Measurements from ENCODE around the gene DOK1.

DOK1 gene

DNA sequence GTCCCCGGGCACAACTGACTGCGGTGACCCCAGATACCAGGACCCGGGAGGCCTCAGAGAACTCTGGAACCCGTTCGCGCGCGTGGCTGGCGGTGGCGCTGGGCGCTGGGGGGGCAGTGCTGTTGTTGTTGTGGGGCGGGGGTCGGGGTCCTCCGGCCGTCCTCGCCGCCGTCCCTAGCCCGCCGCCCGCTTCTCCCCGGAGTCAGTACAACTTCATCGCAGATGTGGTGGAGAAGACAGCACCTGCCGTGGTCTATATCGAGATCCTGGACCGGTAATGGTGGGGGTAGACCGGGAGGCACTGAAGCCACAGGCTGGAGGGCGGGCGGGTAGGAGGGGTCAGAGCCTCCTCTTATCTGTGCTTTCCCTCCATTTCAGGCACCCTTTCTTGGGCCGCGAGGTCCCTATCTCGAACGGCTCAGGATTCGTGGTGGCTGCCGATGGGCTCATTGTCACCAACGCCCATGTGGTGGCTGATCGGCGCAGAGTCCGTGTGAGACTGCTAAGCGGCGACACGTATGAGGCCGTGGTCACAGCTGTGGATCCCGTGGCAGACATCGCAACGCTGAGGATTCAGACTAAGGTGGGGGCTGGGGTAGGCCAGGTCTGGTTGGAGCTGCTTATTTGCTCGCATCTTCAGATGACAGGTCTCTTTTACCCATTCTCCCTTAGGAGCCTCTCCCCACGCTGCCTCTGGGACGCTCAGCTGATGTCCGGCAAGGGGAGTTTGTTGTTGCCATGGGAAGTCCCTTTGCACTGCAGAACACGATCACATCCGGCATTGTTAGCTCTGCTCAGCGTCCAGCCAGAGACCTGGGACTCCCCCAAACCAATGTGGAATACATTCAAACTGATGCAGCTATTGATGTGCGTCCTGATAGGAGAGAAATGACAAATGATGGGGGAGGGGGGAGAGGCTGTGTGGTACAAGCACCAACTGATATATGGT, 24.0 kb upstream of the DOK1 start:
- peaks cover 27% of the 10 kb centered on the region for H3K4me1 ChIP-seq (ENCODE audit: insufficient read depth, low read length)
- peak overlapping the region; percentile 62 for H2AFZ ChIP-seq (ENCODE audit: low read depth, low read length)
- no peaks in the 10 kb centered on the region for H3K27me3 ChIP-seq (ENCODE audit: insufficient read depth, low read length)
- H3K36me3 ChIP-seq (ENCODE audit: insufficient read depth, low read length) = peaks cover 49% of the 10 kb centered on the region
- H3K4me3 ChIP-seq (ENCODE audit: low read length) = peak overlapping the region; percentile 82
- H3K9me3 ChIP-seq (ENCODE audit: low read length) = no peaks in the 10 kb centered on the region

DNA sequence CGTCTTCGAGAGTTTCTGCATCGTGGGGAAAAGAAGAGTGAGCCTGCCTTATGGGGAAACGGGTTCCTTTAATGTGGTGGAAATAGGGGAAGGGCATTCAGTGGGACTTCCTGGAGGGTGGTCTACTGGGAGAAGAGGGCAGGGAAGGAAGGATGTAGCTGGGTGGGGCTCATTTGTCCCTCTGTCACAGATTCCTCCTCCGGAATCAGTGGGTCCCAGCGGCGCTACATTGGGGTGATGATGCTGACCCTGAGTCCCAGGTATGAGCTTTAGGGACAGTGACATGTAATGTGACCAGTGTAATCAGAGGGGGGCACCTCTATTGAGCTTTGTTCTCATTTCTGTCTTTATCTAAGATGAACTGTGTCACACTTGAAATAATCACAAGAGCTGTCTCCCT, 22.9 kb upstream of the DOK1 start:
- peaks cover 27% of the 10 kb centered on the region for H3K4me1 ChIP-seq (ENCODE audit: insufficient read depth, low read length)
- peaks cover 38% of the 10 kb centered on the region for H3K36me3 ChIP-seq (ENCODE audit: insufficient read depth, low read length)
- H2AFZ ChIP-seq (ENCODE audit: low read depth, low read length) = no peak overlapping the region
- no peaks in the 10 kb centered on the region for H3K27me3 ChIP-seq (ENCODE audit: insufficient read depth, low read length)
- no peak overlapping the region for H3K4me3 ChIP-seq (ENCODE audit: low read length)
- H3K9me3 ChIP-seq (ENCODE audit: low read length) = no peaks in the 10 kb centered on the region

DNA sequence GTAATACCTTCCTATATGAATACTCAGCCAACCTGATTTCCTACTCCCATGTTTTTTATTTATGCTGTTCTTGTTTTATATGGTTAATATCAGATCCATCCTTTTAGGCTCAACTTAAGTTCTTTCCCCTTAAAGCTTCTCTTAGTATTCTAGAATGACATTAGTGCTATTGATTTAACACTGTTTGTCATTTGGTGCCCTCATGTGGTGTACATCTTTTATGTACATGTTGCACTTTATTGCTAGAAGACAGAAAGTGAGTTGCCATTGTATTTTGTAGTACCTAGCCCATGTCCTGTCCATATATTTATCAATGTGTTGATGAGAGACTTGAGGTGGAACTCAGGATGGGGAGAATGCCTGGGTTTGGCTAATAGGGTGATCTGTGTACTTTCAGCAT, 22.3 kb upstream of the DOK1 start:
- Histone ChIP-seq H3K9me3 (ENCODE audit: low read length) (no peaks in the 10 kb centered on the region), H3K4me3 (ENCODE audit: low read length) (no peak overlapping the region), H3K27me3 (ENCODE audit: insufficient read depth, low read length) (no peaks in the 10 kb centered on the region), H2AFZ (ENCODE audit: low read depth, low read length) (no peak overlapping the region), H3K4me1 (ENCODE audit: insufficient read depth, low read length) (peaks cover 27% of the 10 kb centered on the region), H3K36me3 (ENCODE audit: insufficient read depth, low read length) (peaks cover 32% of the 10 kb centered on the region)

DNA sequence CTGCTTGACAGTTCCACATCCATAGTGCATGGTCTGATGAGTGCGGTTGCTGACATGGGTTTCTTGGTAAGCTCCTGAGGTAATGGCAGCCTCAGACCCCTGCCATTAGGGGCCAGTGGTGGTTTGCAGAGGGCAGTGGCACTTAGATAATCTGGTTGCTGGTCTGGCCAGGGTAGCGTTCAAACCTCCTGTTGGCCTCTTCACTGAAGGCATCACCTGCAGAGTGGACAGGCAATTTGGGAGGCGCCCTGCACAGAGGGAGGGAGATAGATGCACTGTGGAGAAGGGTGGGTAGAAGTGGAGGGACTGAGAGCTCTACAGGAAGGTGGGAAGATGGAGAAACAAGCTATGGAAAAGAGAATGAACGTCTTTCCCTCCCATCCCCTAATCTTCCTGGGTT, 21.1 kb upstream of the DOK1 start:
- H3K36me3 ChIP-seq (ENCODE audit: insufficient read depth, low read length) = peaks cover 22% of the 10 kb centered on the region

DNA sequence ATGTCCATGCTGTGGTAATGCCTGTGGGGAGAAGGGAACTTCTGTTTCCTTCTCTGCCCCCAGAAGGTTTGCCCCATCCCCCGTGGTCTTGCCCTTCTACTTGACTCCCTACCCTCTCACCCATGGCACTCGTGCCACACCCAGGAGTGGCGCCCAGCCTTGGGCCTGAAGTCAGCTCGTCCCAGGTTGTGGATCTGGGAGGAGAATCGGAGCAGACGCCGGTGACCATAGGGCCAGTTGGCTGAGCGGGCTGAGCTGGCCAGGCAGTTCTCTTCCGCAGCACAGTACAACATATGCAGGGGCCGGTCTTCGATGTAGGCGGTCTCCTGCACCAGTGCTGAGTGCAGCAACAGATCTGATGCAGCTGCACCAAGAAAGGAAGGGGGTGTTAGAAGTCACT, 20.1 kb upstream of the DOK1 start:
- Histone ChIP-seq H3K4me1 (ENCODE audit: insufficient read depth, low read length) (peaks cover 15% of the 10 kb centered on the region), H3K36me3 (ENCODE audit: insufficient read depth, low read length) (peaks cover 22% of the 10 kb centered on the region), H2AFZ (ENCODE audit: low read depth, low read length) (no peak overlapping the region), H3K9me3 (ENCODE audit: low read length) (no peaks in the 10 kb centered on the region), H3K27me3 (ENCODE audit: insufficient read depth, low read length) (no peaks in the 10 kb centered on the region), H3K4me3 (ENCODE audit: low read length) (no peak overlapping the region)

More for the DNA sequence above, 21.1 kb upstream of the DOK1 start:
- no peaks in the 10 kb centered on the region for H3K9me3 ChIP-seq (ENCODE audit: low read length)
- H3K4me1 ChIP-seq (ENCODE audit: insufficient read depth, low read length) = peaks cover 23% of the 10 kb centered on the region
- no peak overlapping the region for H3K4me3 ChIP-seq (ENCODE audit: low read length)
- H3K27me3 ChIP-seq (ENCODE audit: insufficient read depth, low read length) = no peaks in the 10 kb centered on the region
- no peak overlapping the region for H2AFZ ChIP-seq (ENCODE audit: low read depth, low read length)

DNA sequence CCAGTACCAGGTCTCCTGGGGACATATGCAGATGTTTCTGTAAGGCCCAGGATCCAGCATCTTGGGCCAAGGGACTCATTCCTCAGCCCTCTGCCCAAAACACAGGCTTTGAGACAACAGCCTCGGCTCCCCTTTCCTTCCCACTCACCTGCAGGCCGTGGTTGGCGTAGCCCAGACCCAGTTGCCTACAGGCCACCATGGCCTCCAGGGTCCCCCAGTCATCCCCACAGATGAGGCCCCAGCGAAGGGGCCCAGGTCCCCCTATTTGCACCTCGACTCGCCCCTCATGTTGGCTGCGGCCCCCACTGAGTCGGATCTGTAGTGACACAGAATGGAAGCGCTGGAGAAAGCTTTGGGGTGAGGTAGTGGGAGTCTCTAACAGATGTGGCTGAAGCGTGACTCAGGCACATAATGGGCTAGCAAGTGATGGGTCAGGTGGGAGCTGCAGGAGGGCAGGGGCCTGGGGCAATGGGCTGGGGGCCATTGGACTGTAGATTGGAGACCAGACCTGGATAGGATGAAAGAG, 19.0 kb upstream of the DOK1 start:
- no peak overlapping the region for H3K4me3 ChIP-seq (ENCODE audit: low read length)

DNA sequence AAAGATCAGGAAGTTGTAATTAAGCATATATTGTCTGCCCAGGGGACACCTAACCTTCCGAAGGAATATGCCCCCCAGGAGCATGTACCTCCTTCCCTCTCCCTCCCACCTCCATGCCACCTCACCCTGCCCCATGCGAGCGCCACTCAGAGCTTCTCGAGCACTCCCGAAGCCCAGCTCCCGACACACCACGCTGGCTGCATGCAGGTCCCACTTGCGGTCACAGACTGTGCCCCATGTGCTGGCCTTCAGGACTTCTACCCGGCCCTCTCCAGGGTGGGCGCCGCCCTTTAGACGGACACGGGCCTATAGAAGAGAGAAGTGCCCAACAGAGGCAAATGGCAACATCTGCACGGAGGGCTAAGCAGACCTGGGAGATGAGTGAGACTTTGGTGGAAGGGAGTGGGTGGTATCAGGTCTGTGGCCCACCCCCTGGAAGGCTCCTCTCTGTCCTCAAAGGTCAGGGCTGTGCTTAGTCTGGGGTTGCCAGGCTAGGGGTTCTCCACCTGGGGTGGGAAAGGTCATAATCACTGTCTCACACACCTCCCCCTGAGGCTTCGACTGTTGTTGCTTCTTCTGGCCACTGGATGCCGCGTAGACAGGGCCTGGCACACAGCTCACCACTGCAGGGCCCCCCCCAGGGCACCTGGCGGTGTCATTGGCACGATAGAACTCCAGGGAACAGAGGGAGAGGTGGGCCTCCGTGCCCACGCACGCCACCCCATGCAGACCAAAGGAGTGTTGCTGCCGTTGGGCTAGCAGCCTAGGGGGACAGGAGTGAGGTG, 18.2 kb upstream of the DOK1 start:
- H3K36me3 ChIP-seq (ENCODE audit: insufficient read depth, low read length) = peaks cover 22% of the 10 kb centered on the region
- H3K27me3 ChIP-seq (ENCODE audit: insufficient read depth, low read length) = no peaks in the 10 kb centered on the region
- H3K4me3 ChIP-seq (ENCODE audit: low read length) = no peak overlapping the region
- H3K9me3 ChIP-seq (ENCODE audit: low read length) = no peaks in the 10 kb centered on the region
- no peak overlapping the region for H2AFZ ChIP-seq (ENCODE audit: low read depth, low read length)
- peaks cover 5% of the 10 kb centered on the region for H3K4me1 ChIP-seq (ENCODE audit: insufficient read depth, low read length)

More for the DNA sequence above, 19.0 kb upstream of the DOK1 start:
- Histone ChIP-seq H2AFZ (ENCODE audit: low read depth, low read length) (no peak overlapping the region), H3K4me1 (ENCODE audit: insufficient read depth, low read length) (peaks cover 14% of the 10 kb centered on the region), H3K9me3 (ENCODE audit: low read length) (no peaks in the 10 kb centered on the region), H3K36me3 (ENCODE audit: insufficient read depth, low read length) (peaks cover 22% of the 10 kb centered on the region), H3K27me3 (ENCODE audit: insufficient read depth, low read length) (no peaks in the 10 kb centered on the region)

DNA sequence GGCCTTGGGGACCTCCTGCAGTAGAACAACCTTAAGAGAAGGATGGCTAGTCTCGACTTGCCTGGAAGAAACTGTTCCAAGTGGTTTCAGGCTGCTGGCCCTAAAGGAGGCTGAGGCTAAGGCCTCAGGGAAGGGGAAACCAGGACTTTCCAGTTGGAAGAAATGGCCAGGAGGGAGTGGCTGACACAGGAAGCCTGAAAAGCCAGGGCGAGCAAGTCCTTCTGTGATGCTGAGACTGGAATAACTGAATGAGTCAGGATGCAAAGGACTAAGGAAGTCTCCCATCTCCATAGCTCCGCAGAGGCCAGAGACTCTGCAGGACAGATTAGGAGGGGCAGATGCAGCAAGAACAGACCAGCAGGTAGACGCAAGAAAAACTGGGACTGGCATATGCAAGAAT, 17.4 kb upstream of the DOK1 start:
- H3K36me3 ChIP-seq (ENCODE audit: insufficient read depth, low read length) = peaks cover 15% of the 10 kb centered on the region
- H2AFZ ChIP-seq (ENCODE audit: low read depth, low read length) = no peak overlapping the region
- H3K4me1 ChIP-seq (ENCODE audit: insufficient read depth, low read length) = peaks cover 2% of the 10 kb centered on the region
- no peaks in the 10 kb centered on the region for H3K9me3 ChIP-seq (ENCODE audit: low read length)
- no peaks in the 10 kb centered on the region for H3K27me3 ChIP-seq (ENCODE audit: insufficient read depth, low read length)
- no peak overlapping the region for H3K4me3 ChIP-seq (ENCODE audit: low read length)

DNA sequence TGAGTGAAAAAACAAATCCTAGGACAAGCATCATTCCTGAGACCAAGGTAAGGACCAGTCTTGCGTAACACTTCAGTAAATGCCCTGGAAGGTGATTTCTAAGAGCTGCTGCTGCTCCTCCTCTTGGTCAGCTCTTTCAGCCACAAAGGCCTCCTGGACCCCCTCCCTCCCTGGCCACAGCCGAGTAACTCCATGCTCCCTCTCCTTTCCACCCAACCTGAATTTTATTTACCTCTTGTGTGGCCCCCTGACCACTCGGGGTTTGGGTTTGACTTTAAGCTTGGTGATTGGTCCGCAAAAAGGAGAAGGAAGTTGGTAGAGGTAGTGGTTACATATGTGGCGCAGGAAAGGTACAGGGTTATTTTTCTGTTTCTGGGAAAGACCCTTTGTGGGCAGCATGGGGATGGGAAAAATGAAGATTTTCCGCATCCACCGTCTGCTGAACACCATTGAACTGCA, 15.6 kb upstream of the DOK1 start:
- no peak overlapping the region for H3K4me3 ChIP-seq (ENCODE audit: low read length)
- no peaks in the 10 kb centered on the region for H3K4me1 ChIP-seq (ENCODE audit: insufficient read depth, low read length)
- no peaks in the 10 kb centered on the region for H3K27me3 ChIP-seq (ENCODE audit: insufficient read depth, low read length)
- peaks cover 4% of the 10 kb centered on the region for H3K36me3 ChIP-seq (ENCODE audit: insufficient read depth, low read length)
- H2AFZ ChIP-seq (ENCODE audit: low read depth, low read length) = no peak overlapping the region
- no peaks in the 10 kb centered on the region for H3K9me3 ChIP-seq (ENCODE audit: low read length)

DNA sequence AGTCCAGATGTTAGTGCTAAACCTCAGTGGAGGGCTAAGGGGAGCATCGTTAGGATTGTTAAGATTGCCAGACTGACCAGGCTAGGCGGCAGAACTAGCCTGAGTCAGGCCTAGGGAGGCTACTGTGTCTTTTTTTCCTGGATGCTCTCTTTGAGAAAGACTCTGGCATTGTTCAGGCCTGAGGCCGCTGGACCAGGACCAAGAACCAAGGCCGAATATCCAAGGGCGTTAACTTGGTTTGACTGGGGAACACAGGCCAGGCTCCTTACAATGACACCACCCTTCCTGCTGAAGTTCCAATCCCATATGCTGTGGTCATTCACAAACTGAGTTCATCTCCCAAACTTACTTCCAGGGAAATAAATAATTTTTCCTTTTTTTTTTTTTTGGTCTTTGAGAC, 14.2 kb upstream of the DOK1 start:
- H2AFZ ChIP-seq (ENCODE audit: low read depth, low read length) = no peak overlapping the region

DNA sequence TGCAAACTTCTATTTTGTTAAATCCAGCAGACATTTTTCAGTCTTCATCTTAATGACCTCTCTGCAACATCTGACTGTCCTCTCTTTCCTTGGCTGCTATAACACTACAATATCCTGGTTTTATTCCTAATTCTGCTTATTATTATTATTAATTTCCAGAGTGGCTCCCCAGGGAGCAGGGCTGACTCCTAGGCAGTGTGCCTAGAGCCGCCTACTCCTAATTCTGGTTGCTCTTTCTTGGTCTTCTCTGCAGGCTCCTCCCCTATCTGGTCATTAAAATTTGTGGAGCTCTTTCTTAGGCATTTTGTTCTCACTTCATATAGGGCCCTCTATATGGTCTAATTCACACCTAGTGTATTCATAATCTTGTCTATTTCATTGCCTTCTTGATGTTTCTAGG, 11.5 kb upstream of the DOK1 start:
- Histone ChIP-seq H3K27me3 (ENCODE audit: insufficient read depth, low read length) (no peaks in the 10 kb centered on the region), H3K4me3 (ENCODE audit: low read length) (no peak overlapping the region), H2AFZ (ENCODE audit: low read depth, low read length) (no peak overlapping the region), H3K9me3 (ENCODE audit: low read length) (no peaks in the 10 kb centered on the region), H3K4me1 (ENCODE audit: insufficient read depth, low read length) (no peaks in the 10 kb centered on the region), H3K36me3 (ENCODE audit: insufficient read depth, low read length) (no peaks in the 10 kb centered on the region)

More for the DNA sequence above, 14.2 kb upstream of the DOK1 start:
- Histone ChIP-seq H3K4me1 (ENCODE audit: insufficient read depth, low read length) (no peaks in the 10 kb centered on the region), H3K36me3 (ENCODE audit: insufficient read depth, low read length) (no peaks in the 10 kb centered on the region), H3K27me3 (ENCODE audit: insufficient read depth, low read length) (no peaks in the 10 kb centered on the region), H3K4me3 (ENCODE audit: low read length) (no peak overlapping the region), H3K9me3 (ENCODE audit: low read length) (no peaks in the 10 kb centered on the region)

DNA sequence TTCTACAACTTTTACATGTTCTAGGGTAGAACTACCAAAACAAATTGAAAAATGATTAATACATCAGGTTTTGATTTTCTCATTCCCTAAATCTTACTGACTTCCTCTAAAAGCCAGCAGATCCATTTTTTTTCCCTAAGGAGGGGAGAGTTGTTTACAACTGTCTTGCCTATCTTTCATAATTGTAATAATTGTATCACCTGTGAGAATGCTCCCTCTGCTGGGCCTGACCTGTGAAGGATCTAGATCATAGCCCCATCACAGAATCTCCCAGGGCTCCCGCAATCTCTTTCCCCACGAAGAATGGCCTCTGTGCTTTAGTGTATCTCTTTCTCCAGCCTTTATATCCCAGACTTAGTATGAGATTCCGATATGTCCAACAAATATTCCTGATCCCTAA, 9.9 kb upstream of the DOK1 start:
- no peaks in the 10 kb centered on the region for H3K4me1 ChIP-seq (ENCODE audit: insufficient read depth, low read length)
- no peak overlapping the region for H3K4me3 ChIP-seq (ENCODE audit: low read length)
- no peak overlapping the region for H2AFZ ChIP-seq (ENCODE audit: low read depth, low read length)
- no peaks in the 10 kb centered on the region for H3K9me3 ChIP-seq (ENCODE audit: low read length)
- H3K36me3 ChIP-seq (ENCODE audit: insufficient read depth, low read length) = peaks cover 11% of the 10 kb centered on the region
- H3K27me3 ChIP-seq (ENCODE audit: insufficient read depth, low read length) = no peaks in the 10 kb centered on the region

DNA sequence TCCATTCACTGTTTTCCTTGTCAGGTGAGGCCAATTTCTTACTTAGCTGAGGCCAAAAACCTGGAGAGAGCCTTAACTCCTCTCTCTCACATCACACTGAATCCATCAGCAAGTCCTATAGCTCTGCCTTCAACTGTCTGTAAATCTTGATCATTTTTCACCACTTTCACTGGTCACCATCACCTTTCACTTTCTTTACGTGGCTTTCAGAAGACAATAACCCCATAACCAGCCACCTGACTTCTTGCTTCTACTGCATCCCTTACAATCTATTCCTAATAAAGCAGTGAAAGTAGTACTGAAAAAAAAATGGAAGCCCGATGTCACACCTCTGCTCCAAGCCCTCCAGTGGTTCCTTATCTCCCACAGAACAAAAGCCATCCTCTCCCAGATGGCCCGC, 8.5 kb upstream of the DOK1 start:
- peaks cover 3% of the 10 kb centered on the region for H3K9me3 ChIP-seq (ENCODE audit: low read length)
- no peaks in the 10 kb centered on the region for H3K27me3 ChIP-seq (ENCODE audit: insufficient read depth, low read length)
- no peak overlapping the region for H2AFZ ChIP-seq (ENCODE audit: low read depth, low read length)

More for the DNA sequence above, 8.5 kb upstream of the DOK1 start:
- Histone ChIP-seq H3K36me3 (ENCODE audit: insufficient read depth, low read length) (peaks cover 21% of the 10 kb centered on the region), H3K4me1 (ENCODE audit: insufficient read depth, low read length) (no peaks in the 10 kb centered on the region), H3K4me3 (ENCODE audit: low read length) (no peak overlapping the region)
